Prostate gland (tissue), 2 donors: ENCODE results near the gene COL16A1.

Experiments
- POLR2A ChIP-seq: fragments of 450-650 bp; IDR thresholded peaks from one replicate; pipeline ENCODE4 v1.6.1; 2016; ENCODE audit warnings: antibody characterized with exemption, mild to moderate bottlenecking
- TF ChIP-seq, protein P1 (sequence below), 4 experiments: fragments of 200-600 bp in 2 of 4; fragments of 450-650 bp in 2 of 4; sonication (generic) in 2 of 4; IDR thresholded peaks; 1 replicate in 3 of 4; 2 replicates in 1 of 4; pipeline ENCODE4 v1.5.1; 2016 to 2019; ENCODE audit warnings: antibody characterized with exemption in 4 of 4, mild to moderate bottlenecking in 2 of 4, moderate library complexity in 2 of 4

DNA sequence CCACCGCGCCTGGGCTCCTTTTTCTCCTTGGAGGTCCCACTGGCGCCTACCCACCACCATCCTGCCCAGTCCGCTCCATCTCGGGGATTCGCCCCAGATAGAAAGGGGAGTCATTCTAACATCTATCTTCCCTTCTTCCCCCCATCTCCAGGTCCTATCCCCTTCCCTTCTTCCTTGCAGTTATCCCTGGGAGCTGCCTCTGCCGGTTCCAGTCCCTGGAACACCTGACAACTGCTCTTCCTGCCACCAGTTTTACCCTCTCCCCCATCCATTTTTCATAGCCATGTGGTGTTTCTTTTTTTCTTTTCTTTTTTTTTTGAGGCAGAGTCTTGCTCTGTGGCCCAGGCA lies 12.0 kb upstream of the COL16A1 start:
- TF ChIP-seq, protein P1, sequence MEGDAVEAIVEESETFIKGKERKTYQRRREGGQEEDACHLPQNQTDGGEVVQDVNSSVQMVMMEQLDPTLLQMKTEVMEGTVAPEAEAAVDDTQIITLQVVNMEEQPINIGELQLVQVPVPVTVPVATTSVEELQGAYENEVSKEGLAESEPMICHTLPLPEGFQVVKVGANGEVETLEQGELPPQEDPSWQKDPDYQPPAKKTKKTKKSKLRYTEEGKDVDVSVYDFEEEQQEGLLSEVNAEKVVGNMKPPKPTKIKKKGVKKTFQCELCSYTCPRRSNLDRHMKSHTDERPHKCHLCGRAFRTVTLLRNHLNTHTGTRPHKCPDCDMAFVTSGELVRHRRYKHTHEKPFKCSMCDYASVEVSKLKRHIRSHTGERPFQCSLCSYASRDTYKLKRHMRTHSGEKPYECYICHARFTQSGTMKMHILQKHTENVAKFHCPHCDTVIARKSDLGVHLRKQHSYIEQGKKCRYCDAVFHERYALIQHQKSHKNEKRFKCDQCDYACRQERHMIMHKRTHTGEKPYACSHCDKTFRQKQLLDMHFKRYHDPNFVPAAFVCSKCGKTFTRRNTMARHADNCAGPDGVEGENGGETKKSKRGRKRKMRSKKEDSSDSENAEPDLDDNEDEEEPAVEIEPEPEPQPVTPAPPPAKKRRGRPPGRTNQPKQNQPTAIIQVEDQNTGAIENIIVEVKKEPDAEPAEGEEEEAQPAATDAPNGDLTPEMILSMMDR (IDR thresholded peaks at IDR 0.05) = no peak
- no peak for TF ChIP-seq POLR2A
